ENCODE measurements around the gene RAB35. TPM values are rescaled to one million over a fixed set of nuclear protein-coding genes. Genes with fewer than 3 reads are reported as not detected.

The RAB35 gene
- total and polyA plus RNA-seq, 9 of the 15 experiments (the other 6 are each of a cell fraction or from before 2014, with no cell fraction given): 0.65 to 76.3 (median 38.9) TPM

DNA sequence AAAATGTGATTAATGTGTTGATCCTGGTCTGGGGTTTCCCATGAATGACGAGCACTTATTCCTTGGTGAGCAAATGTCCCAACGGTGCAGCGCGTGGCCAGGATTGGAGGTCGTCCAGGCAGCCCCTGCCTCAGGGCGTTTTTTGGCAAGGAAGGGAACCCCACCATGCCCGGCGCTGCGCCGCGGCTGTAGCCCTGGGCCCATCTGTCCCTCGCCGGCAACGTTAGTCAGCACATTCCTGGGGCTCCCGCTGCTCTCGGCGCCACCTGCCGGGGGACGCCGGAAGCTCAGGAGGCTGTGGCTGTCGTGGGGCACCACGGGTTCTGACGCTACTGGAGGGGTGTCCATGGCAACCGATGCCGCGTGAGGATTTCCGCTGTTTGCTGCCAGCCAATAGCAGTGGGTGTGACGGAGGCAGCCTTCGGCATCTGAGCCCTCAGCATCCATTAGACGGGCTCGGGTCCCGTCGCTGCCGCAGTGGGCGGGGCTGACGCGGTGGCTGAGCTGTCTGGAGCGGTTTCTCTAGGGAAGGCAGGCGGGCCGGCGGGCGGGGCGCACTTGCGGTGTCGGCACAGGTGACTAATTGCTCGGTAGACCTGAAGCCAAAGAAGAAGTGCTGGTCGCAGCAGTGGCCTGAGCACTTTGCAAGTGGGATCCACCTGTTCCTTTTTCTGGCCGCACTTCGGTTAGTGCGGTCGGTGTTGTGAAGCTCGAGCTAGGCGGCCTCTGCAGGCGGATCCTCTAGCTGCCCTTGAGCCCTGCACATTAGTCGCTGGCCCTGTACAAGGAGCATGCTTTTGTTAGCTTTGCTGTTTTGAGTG is 29.5 kb downstream of the RAB35 start (continued):
- TF ChIP-seq, protein P1, sequence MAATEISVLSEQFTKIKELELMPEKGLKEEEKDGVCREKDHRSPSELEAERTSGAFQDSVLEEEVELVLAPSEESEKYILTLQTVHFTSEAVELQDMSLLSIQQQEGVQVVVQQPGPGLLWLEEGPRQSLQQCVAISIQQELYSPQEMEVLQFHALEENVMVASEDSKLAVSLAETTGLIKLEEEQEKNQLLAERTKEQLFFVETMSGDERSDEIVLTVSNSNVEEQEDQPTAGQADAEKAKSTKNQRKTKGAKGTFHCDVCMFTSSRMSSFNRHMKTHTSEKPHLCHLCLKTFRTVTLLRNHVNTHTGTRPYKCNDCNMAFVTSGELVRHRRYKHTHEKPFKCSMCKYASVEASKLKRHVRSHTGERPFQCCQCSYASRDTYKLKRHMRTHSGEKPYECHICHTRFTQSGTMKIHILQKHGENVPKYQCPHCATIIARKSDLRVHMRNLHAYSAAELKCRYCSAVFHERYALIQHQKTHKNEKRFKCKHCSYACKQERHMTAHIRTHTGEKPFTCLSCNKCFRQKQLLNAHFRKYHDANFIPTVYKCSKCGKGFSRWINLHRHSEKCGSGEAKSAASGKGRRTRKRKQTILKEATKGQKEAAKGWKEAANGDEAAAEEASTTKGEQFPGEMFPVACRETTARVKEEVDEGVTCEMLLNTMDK (IDR thresholded peaks at IDR 0.05; ENCODE audit: borderline replicate concordance, insufficient read depth, low read depth, low read length, poor library complexity, severe bottlenecking): peak; percentile 85
- TF ChIP-seq, protein P2, sequence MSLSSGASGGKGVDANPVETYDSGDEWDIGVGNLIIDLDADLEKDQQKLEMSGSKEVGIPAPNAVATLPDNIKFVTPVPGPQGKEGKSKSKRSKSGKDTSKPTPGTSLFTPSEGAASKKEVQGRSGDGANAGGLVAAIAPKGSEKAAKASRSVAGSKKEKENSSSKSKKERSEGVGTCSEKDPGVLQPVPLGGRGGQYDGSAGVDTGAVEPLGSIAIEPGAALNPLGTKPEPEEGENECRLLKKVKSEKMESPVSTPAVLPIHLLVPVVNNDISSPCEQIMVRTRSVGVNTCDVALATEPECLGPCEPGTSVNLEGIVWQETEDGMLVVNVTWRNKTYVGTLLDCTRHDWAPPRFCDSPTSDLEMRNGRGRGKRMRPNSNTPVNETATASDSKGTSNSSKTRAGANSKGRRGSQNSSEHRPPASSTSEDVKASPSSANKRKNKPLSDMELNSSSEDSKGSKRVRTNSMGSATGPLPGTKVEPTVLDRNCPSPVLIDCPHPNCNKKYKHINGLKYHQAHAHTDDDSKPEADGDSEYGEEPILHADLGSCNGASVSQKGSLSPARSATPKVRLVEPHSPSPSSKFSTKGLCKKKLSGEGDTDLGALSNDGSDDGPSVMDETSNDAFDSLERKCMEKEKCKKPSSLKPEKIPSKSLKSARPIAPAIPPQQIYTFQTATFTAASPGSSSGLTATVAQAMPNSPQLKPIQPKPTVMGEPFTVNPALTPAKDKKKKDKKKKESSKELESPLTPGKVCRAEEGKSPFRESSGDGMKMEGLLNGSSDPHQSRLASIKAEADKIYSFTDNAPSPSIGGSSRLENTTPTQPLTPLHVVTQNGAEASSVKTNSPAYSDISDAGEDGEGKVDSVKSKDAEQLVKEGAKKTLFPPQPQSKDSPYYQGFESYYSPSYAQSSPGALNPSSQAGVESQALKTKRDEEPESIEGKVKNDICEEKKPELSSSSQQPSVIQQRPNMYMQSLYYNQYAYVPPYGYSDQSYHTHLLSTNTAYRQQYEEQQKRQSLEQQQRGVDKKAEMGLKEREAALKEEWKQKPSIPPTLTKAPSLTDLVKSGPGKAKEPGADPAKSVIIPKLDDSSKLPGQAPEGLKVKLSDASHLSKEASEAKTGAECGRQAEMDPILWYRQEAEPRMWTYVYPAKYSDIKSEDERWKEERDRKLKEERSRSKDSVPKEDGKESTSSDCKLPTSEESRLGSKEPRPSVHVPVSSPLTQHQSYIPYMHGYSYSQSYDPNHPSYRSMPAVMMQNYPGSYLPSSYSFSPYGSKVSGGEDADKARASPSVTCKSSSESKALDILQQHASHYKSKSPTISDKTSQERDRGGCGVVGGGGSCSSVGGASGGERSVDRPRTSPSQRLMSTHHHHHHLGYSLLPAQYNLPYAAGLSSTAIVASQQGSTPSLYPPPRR (CRISPR knock-in tag; IDR thresholded peaks at IDR 0.05; ENCODE audit: borderline replicate concordance): no peak
- peak; percentile 86 for TF ChIP-seq RB1 (IDR thresholded peaks at IDR 0.05; ENCODE audit: low read depth)
- TF ChIP-seq, protein P3, sequence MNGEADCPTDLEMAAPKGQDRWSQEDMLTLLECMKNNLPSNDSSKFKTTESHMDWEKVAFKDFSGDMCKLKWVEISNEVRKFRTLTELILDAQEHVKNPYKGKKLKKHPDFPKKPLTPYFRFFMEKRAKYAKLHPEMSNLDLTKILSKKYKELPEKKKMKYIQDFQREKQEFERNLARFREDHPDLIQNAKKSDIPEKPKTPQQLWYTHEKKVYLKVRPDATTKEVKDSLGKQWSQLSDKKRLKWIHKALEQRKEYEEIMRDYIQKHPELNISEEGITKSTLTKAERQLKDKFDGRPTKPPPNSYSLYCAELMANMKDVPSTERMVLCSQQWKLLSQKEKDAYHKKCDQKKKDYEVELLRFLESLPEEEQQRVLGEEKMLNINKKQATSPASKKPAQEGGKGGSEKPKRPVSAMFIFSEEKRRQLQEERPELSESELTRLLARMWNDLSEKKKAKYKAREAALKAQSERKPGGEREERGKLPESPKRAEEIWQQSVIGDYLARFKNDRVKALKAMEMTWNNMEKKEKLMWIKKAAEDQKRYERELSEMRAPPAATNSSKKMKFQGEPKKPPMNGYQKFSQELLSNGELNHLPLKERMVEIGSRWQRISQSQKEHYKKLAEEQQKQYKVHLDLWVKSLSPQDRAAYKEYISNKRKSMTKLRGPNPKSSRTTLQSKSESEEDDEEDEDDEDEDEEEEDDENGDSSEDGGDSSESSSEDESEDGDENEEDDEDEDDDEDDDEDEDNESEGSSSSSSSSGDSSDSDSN (IDR thresholded peaks at IDR 0.05; ENCODE audit: borderline replicate concordance in 1 of 2, low read depth in 2 of 2, low read length in 2 of 2): peak in 1 of 2 experiments; percentile 48; a peak in 1 of 4 replicates
- TF ChIP-seq ZNF318 (IDR thresholded peaks at IDR 0.05; ENCODE audit: borderline replicate concordance in 1 of 2, low read depth in 1 of 2): 0 out of 4 replicates have a peak, but pooled peaks of 1 of the 2 experiments have one; percentile 39
